Endothelial cell of umbilical vein (primary cell): ENCODE measurements around the gene ST8SIA2.

Experiments used
- FOS ChIP-seq: IDR thresholded peaks from 2 replicates; pipeline ENCODE4 v1.6.1; 2011; ENCODE audit warnings: mild to moderate bottlenecking, low read length, moderate library complexity, borderline replicate concordance; ENCODE audit not compliant: insufficient read depth
- POLR2A ChIP-seq: IDR thresholded peaks from 2 replicates; pipeline ENCODE4 v1.6.1; 2012; ENCODE audit warnings: low read depth, mild to moderate bottlenecking, control low read depth, low read length
- TF ChIP-seq, protein P1 (sequence below), 2 donors: IDR thresholded peaks; 1 replicate in 1 of 2; 2 replicates in 1 of 2; pipeline ENCODE4 v1.5.1; 2011; ENCODE audit warnings: low read length in 2 of 2, mild to moderate bottlenecking in 2 of 2, moderate library complexity in 2 of 2, control low read depth in 1 of 2, inconsistent platforms in 1 of 2, low read depth in 1 of 2; ENCODE audit not compliant: insufficient read depth in 1 of 2; ENCODE audit errors: extremely low read depth in 1 of 2

DNA sequence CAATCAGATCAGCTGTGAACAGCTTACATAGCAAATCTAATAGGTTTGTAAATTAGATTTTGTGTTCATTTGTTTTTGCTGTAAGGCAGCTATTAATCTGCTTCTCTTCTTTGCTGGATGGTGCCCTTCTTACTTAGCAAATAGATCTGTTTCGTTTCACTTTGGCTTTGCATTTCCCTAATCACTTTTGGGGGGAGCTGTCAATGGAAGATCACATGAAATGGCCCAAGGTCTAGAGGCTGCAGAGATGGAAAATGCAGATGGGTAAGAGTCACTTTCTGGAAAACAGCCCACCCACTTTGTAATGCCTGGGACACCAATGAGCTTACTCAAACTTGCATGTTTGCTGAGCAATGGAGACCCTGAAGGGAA, 36.4 kb downstream of the ST8SIA2 start:
- TF ChIP-seq, protein P1, sequence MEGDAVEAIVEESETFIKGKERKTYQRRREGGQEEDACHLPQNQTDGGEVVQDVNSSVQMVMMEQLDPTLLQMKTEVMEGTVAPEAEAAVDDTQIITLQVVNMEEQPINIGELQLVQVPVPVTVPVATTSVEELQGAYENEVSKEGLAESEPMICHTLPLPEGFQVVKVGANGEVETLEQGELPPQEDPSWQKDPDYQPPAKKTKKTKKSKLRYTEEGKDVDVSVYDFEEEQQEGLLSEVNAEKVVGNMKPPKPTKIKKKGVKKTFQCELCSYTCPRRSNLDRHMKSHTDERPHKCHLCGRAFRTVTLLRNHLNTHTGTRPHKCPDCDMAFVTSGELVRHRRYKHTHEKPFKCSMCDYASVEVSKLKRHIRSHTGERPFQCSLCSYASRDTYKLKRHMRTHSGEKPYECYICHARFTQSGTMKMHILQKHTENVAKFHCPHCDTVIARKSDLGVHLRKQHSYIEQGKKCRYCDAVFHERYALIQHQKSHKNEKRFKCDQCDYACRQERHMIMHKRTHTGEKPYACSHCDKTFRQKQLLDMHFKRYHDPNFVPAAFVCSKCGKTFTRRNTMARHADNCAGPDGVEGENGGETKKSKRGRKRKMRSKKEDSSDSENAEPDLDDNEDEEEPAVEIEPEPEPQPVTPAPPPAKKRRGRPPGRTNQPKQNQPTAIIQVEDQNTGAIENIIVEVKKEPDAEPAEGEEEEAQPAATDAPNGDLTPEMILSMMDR (IDR thresholded peaks at IDR 0.05; ENCODE audit: extremely low read depth in 1 of 2, insufficient read depth in 1 of 2, low read depth in 1 of 2, low read length in 2 of 2) = no peak
- TF ChIP-seq FOS (no peak), POLR2A (no peak)
